HG03097 (cell line): ENCODE results near the gene CFAP141.

ENCODE experiments used
- ATAC-seq: cut with Tn5 transposase; IDR thresholded peaks from one replicate; pipeline ENCODE4 v1.9.1; 2021; ENCODE audit not compliant: unreplicated experiment, low FRiP score

The CFAP141 gene

GRCh38 chr1:154176337-154176736 is 29.8 kb downstream of the CFAP141 start:
- ATAC-seq, result no peak

- no peak for ATAC-seq
These were observed 31.5 kb downstream of the CFAP141 start for GRCh38 chr1:154174654-154175053.

DNA sequence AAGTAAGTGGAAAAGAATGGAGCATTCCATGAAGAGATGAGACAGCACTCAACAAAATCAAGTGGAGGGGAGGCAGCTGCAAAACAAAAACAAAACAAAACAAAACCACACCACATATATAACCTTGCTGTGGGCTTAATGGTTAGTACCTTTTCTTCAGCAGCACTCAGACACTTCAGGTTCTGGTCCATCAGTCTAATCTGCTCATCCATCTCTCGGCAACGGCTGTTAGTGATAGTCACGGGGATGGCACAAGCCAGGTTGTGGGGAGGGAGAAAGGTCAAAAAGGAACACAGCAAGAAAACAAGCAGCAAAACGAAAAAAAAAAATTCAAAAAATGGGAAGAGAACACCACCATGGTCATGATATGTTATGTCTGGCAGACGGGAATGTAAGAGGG is 34.3 kb downstream of the CFAP141 start:
- ATAC-seq, result no peak

DNA sequence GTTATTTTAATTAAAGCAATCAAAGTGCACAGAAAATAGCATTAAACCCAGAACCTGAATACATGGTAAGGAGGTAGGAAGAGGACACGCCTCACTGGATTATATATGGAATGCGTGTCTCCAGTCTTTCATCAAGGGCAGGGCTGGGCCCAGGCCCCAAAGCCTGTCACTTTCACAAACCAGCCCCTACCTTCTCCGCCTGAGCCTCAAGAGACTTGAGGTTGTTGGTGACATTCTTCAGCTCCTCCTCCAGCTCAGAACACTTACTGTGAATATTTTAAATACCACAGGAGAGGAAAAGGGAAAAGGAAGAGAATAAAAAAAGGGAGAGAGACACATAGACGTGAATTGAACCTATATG is 34.9 kb downstream of the CFAP141 start:
- no peak for ATAC-seq

- no peak for ATAC-seq
These were observed 35.4 kb downstream of the CFAP141 start for GRCh38 chr1:154170547-154171222.

- no peak for ATAC-seq
These were observed 38.7 kb downstream of the CFAP141 start for GRCh38 chr1:154167461-154167860.

DNA sequence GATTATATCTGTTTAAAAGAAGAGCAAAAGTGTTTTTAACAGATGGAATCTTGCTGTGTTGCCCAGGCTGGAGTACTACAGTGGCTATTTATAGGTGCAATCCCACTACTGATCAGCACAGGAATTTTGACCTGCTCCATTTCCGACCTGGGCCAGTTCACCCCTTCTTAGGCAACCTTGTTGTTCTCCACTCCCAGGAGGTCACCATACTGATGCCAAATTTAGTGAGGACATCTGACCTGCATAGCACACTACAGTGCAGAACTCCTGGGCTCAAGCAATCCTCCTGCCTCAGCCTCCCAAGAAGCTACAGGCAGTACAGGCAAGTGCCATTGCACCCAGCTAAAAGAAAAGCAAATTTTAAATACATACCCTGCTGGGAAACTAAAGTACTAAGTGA is 39.9 kb downstream of the CFAP141 start:
- no peak for ATAC-seq

DNA sequence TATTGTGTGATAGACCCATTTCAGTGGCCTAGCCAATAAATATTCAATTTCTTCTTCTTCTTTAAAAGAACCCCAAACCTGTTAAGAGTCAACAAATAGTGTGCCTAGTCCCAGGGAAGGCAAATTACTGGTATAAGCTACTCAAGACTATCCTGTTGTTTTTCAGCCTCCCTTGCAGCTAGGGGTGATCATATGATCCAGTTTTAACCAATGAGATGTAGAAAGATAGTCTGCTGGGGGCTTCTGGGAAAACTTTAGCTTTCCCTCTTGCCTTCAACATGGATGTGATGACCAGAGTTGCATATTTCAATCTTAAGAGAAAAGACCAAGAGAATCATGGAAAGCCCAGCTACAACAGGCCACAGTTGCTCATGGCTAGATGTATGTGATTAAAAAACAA is 46.6 kb downstream of the CFAP141 start:
- ATAC-seq, result no peak

- peak; percentile 27 for ATAC-seq
These were observed 47.6 kb downstream of the CFAP141 start for GRCh38 chr1:154158307-154159125.

- ATAC-seq, result peak; percentile 57
These were observed 48.4 kb downstream of the CFAP141 start for GRCh38 chr1:154157520-154158306.

DNA sequence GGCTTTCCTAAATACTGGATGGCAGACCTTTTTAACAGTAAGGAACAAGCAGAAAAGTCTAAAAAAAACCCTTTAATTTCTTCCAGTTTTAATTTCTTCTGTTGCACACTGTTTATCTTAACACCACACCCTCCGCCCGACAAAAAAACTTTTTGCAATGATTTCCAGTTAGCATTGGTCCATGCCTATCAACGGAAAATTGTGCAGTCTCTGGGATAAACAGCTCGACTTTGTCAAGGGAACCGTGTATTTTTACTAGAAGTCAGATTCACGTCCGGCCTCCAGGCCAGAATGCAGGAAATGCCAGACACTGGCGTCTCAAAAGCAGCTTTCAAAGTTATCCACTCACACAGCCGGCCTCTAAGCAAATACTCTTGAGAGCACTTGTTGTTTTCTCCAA is 50.9 kb downstream of the CFAP141 start:
- no peak for ATAC-seq

GRCh38 chr1:154154534-154155191 is 51.5 kb downstream of the CFAP141 start, which contains the start of gene NUP210L:
Gene NUP210L (minus strand): TSS chr1:154155073.
- ATAC-seq, result no peak

- no peak for ATAC-seq
These were observed 52.1 kb downstream of the CFAP141 start for GRCh38 chr1:154154053-154154452.

DNA sequence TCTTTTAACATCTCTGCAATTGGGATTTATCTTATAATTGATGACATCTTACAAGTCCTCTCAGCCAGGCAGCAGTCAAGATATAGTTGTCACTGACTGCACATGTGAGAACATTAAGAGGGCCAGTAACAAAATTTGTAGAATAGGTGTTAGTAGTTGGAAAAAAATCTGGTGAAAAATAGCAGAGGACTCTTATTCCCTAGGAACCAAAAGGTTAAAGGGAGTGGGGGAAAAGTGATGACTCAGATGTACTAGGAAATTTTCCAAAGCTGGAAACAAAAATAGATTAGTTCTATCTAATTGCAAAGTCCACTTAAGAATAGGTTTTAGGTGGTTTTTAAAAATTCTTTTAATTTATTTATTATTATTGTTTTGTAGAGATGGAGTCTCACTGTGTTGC is 54.8 kb downstream of the CFAP141 start:
- ATAC-seq, result no peak
